Endothelial cell of umbilical vein (primary cell): ENCODE data around the gene NTN1. TPM values are rescaled to one million over a fixed set of nuclear protein-coding genes. Genes with fewer than 3 reads are reported as not detected.

Experiments
- BruUV-seq: library from RNA; stranded (reverse); fragments of 400-500 nt; replicated peaks from 2 replicates; lab custom pipeline; 2021; lab: Mats Ljungman, UMichigan
- CTCF ChIA-PET: fragments of 300-600, 350-600 bp; sonication (Branson Sonifier 250); formaldehyde crosslinking; loops from one replicate; lab custom pipeline; 2021; ENCODE audit warnings: antibody characterized with exemption, inconsistent platforms; lab: Charles Lee
- POLR2A ChIA-PET: fragments of 300-600, 350-600 bp; sonication (Branson Sonifier 250); formaldehyde crosslinking; loops from one replicate; lab custom pipeline; 2021; ENCODE audit warnings: antibody characterized with exemption, inconsistent platforms; lab: Charles Lee
- DNase-seq: peaks from one replicate; pipeline ENCODE4 v3.0.0-alpha.2; 2011; ENCODE audit warnings: low read depth, low spot score
- FAIRE-seq: peaks from 2 replicates; lab custom pipeline; 2011; peaks lifted over from hg19 to GRCh38; lab: Jason Lieb, UNC
- H2AFZ ChIP-seq: 2 replicates; pipeline ENCODE4 v1.6.0; 2012; ENCODE audit warnings: low read depth, low read length, control low read depth, inconsistent platforms
- H3K27ac ChIP-seq: 2 replicates; pipeline ENCODE4 v1.5.1; 2011; ENCODE audit warnings: low read depth, mild to moderate bottlenecking, control low read depth, low read length, moderate library complexity; ENCODE audit not compliant: insufficient read depth
- H3K27me3 ChIP-seq, 2 experiments: 2 replicates each; pipeline versions ENCODE4 v1.6.0 to v1.6.1; 2011; ENCODE audit warnings: low read length in 2 of 2, mixed read lengths in 1 of 2; ENCODE audit not compliant: control insufficient read depth in 2 of 2, insufficient read depth in 2 of 2
- H3K36me3 ChIP-seq, 2 experiments: 2 replicates in 1 of 2; 3 replicates in 1 of 2; pipeline ENCODE4 v1.5.1; 2011; ENCODE audit warnings: low read length in 2 of 2, mild to moderate bottlenecking in 1 of 2, moderate library complexity in 1 of 2; ENCODE audit not compliant: control insufficient read depth in 2 of 2, insufficient read depth in 2 of 2; ENCODE audit errors: extremely low read depth in 1 of 2
- H3K4me1 ChIP-seq: 3 replicates; pipeline ENCODE4 v1.5.1; 2011; ENCODE audit warnings: mild to moderate bottlenecking, low read length; ENCODE audit not compliant: control insufficient read depth, insufficient read depth; ENCODE audit errors: extremely low read depth
- H3K4me2 ChIP-seq: 2 replicates; pipeline ENCODE4 v1.6.1; 2011; ENCODE audit warnings: low read length, control low read depth, mixed read lengths; ENCODE audit not compliant: insufficient read depth
- H3K4me3 ChIP-seq, 3 experiments: fragments of 200-600 bp in 1 of 3; sonication (generic), shearing (Covaris generic) in 1 of 3; replicated peaks in 1 of 3; 2 replicates each; pipeline ENCODE4 v1.5.1; 2011 to 2016; ENCODE audit warnings: control low read depth in 3 of 3, low read length in 3 of 3, mild to moderate bottlenecking in 2 of 3, inconsistent platforms in 1 of 3, low read depth in 1 of 3, moderate library complexity in 1 of 3; ENCODE audit not compliant: insufficient read depth in 1 of 3
- H3K79me2 ChIP-seq: 2 replicates; pipeline ENCODE4 v1.6.0; 2012; ENCODE audit warnings: low read length, inconsistent platforms; ENCODE audit not compliant: control insufficient read depth, insufficient read depth
- H3K9ac ChIP-seq: replicated peaks from 2 replicates; pipeline ENCODE3; 2011; ENCODE audit warnings: low read length, control low read depth; ENCODE audit not compliant: insufficient read depth; ENCODE audit errors: extremely low read depth
- H3K9me1 ChIP-seq: replicated peaks from 3 replicates; pipeline ENCODE4 v1.6.0; 2011; ENCODE audit warnings: mild to moderate bottlenecking, low read length; ENCODE audit not compliant: control insufficient read depth, insufficient read depth; ENCODE audit errors: extremely low read depth
- H3K9me3 ChIP-seq: replicated peaks from 2 replicates; pipeline ENCODE4 v1.5.1; 2012; ENCODE audit warnings: low read length, inconsistent platforms; ENCODE audit not compliant: control insufficient read depth, insufficient read depth
- H4K20me1 ChIP-seq: replicated peaks from 2 replicates; pipeline ENCODE3; 2011; ENCODE audit warnings: mild to moderate bottlenecking, low read length; ENCODE audit not compliant: control insufficient read depth, insufficient read depth; ENCODE audit errors: extremely low read depth
- CTCF ChIP-seq, 2 donors: IDR thresholded peaks; 1 replicate in 1 of 2; 2 replicates in 1 of 2; pipeline ENCODE4 v1.5.1; 2011; ENCODE audit warnings: low read length in 2 of 2, mild to moderate bottlenecking in 2 of 2, moderate library complexity in 2 of 2, control low read depth in 1 of 2, inconsistent platforms in 1 of 2, low read depth in 1 of 2; ENCODE audit not compliant: insufficient read depth in 1 of 2; ENCODE audit errors: extremely low read depth in 1 of 2
- EZH2 ChIP-seq: IDR thresholded peaks from 2 replicates; pipeline ENCODE4 v1.6.1; 2012; ENCODE audit warnings: borderline replicate concordance, low read depth, mild to moderate bottlenecking, moderate library complexity, low read length, inconsistent platforms; ENCODE audit not compliant: severe bottlenecking
- FOS ChIP-seq: IDR thresholded peaks from 2 replicates; pipeline ENCODE4 v1.6.1; 2011; ENCODE audit warnings: mild to moderate bottlenecking, low read length, moderate library complexity, borderline replicate concordance; ENCODE audit not compliant: insufficient read depth
- GATA2 ChIP-seq: IDR thresholded peaks from 2 replicates; pipeline ENCODE4 v1.7.0; 2011; ENCODE audit warnings: low read depth, mild to moderate bottlenecking, moderate library complexity, mixed read lengths, low read length; ENCODE audit not compliant: insufficient read length, insufficient read depth
- JUN ChIP-seq: IDR thresholded peaks from 2 replicates; pipeline ENCODE4 v1.6.1; 2011; ENCODE audit warnings: borderline replicate concordance, low read depth; ENCODE audit not compliant: insufficient read length, insufficient read depth
- MYC ChIP-seq: IDR thresholded peaks from one replicate; pipeline ENCODE4 v1.6.1; 2011; ENCODE audit warnings: mild to moderate bottlenecking, low read depth, low read length
- POLR2A ChIP-seq: IDR thresholded peaks from 2 replicates; pipeline ENCODE4 v1.6.1; 2012; ENCODE audit warnings: low read depth, mild to moderate bottlenecking, control low read depth, low read length
- POLR2AphosphoS5 ChIP-seq: IDR thresholded peaks from 2 replicates; pipeline ENCODE4 v1.6.1; 2012; ENCODE audit warnings: low read depth, mild to moderate bottlenecking, control low read depth, low read length, moderate library complexity; ENCODE audit not compliant: insufficient read depth
- dilution Hi-C: fragments of 300-500 bp; cut with MboI; formaldehyde crosslinking; loops from one replicate; pipeline ENCODE4 v1.15.0; 2019; ENCODE audit warnings: low sequenced_read_pairs; ENCODE audit not compliant: extremely low pct_ligation_motif_present
- intact Hi-C: fragments of 100-400 bp; cut with micrococcal nuclease; formaldehyde crosslinking; loops from one replicate; pipeline ENCODE4 v1.10.0; 2022
- polyA plus RNA-seq, 4 experiments: library from polyadenylated mRNA; depleted of rRNA in 3 of 4; stranded (reverse) in 3 of 4; unstranded in 1 of 4; fragments of >200 nt; gene quantifications; 2 replicates each; pipeline versions ENCODE4 v1.2.1 to v1.2.3, GENCODE V29; 2011 to 2012; ENCODE audit warnings: missing spikeins in 1 of 4
- total RNA-seq: library from RNA; stranded (reverse); gene quantifications from 2 replicates; pipeline ENCODE4 v1.2.3, GENCODE V29; 2021
- TF ChIP-seq, protein P1 (sequence below): IDR thresholded peaks from 2 replicates; pipeline ENCODE4 v1.6.1; 2011; ENCODE audit not compliant: insufficient read depth, insufficient read length

NTN1 gene
- total and polyA plus RNA-seq, 2 donors (not counting 3 experiments of a cell fraction or from before 2014, with no cell fraction given): 0.10 to 0.18 TPM

GRCh38 chr17:9237053-9237410 lies 215.7 kb downstream of the NTN1 start:
- no peaks in the 10 kb centered on the region for H3K79me2 ChIP-seq
- no peaks in the 10 kb centered on the region for H3K36me3 ChIP-seq
- H3K27me3 ChIP-seq: no peaks in the 10 kb centered on the region
- H2AFZ ChIP-seq: no peak overlapping the region
- no peaks in the 10 kb centered on the region for H4K20me1 ChIP-seq
- BruUV-seq: no TSS peak
- no peak for FAIRE-seq
- dilution Hi-C loops (no loop called here), intact Hi-C loops (no loop called here)
- no peaks in the 10 kb centered on the region for H3K9me3 ChIP-seq
- H3K27ac ChIP-seq: no peak overlapping the region
- H3K4me2 ChIP-seq: no peak overlapping the region
- peaks cover 13% of the 10 kb centered on the region for H3K4me1 ChIP-seq
- ChIA-PET CTCF (no interaction called here), POLR2A (no interaction called here)
- no peak overlapping the region for H3K4me3 ChIP-seq
- no peak for DNase-seq
- H3K9ac ChIP-seq: no peak overlapping the region
- H3K9me1 ChIP-seq: no peaks in the 10 kb centered on the region
- TF ChIP-seq POLR2A: no peak
- no peak for TF ChIP-seq POLR2AphosphoS5

- Histone ChIP-seq H3K4me1 (peaks cover 13% of the 10 kb centered on the region), H3K9me3 (no peaks in the 10 kb centered on the region), H3K9ac (no peak overlapping the region), H2AFZ (no peak overlapping the region), H3K4me3 (no peak overlapping the region), H3K36me3 (no peaks in the 10 kb centered on the region), H3K27me3 (no peaks in the 10 kb centered on the region), H3K27ac (no peak overlapping the region), H3K4me2 (no peak overlapping the region), H3K9me1 (no peaks in the 10 kb centered on the region), H4K20me1 (no peaks in the 10 kb centered on the region), H3K79me2 (no peaks in the 10 kb centered on the region)
- POLR2A ChIA-PET: no interaction called here
- CTCF ChIA-PET: no interaction called here
- intact Hi-C loops: no loop called here
- TF ChIP-seq MYC: no peak
- TF ChIP-seq FOS: no peak
- no peak for TF ChIP-seq CTCF (IDR thresholded peaks at IDR 0.05; ENCODE audit: extremely low read depth in 1 of 2, insufficient read depth in 1 of 2, low read depth in 1 of 2, low read length in 2 of 2)
- no peak for TF ChIP-seq POLR2A
- TF ChIP-seq, protein P1, sequence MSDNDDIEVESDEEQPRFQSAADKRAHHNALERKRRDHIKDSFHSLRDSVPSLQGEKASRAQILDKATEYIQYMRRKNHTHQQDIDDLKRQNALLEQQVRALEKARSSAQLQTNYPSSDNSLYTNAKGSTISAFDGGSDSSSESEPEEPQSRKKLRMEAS: no peak
- no peak for TF ChIP-seq GATA2
- no peak for TF ChIP-seq POLR2AphosphoS5
- no peak for TF ChIP-seq EZH2
- TF ChIP-seq JUN: no peak
- BruUV-seq: no TSS peak
- dilution Hi-C loops: no loop called here
- no peak for DNase-seq
- FAIRE-seq: no peak
These were observed 216.5 kb downstream of the NTN1 start for GRCh38 chr17:9237661-9238301.
